Erythroblast (primary cell): ENCODE data around the gene TOGARAM2.

Experiments
- GATA1 ChIP-seq: IDR thresholded peaks from 2 replicates; pipeline ENCODE4 v1.6.1; 2011; ENCODE audit warnings: low read depth, mild to moderate bottlenecking, control low read depth, low read length, moderate library complexity
- POLR2A ChIP-seq: IDR thresholded peaks from 2 replicates; pipeline ENCODE4 v1.6.1; 2011; ENCODE audit warnings: mild to moderate bottlenecking, low read length

- TF ChIP-seq POLR2A (no peak), GATA1 (no peak)
Measured at GRCh38 chr2:28974252-28974651, 6.8 kb upstream of the TOGARAM2 start.
